ENCODE measurements around the gene FABP3. TPM values are rescaled to one million over a fixed set of nuclear protein-coding genes. Genes with fewer than 3 reads are reported as not detected.

The FABP3 gene
- total RNA-seq, 1 donor from 2014 or later: 601 TPM

DNA sequence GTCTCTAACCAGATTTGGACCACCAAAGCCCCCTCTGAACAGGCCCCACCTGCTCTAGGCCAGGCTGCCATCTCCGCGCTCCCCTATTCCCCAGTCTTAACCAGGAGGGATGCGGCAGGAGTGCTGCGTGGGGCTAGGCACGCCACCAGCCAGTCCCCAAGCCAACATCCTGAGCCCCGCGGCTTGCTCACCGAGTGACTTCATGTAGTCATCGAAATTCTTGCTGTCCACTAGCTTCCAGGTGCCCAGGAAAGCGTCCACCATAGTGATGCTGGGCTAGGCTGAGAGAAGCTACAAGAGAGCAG lies 173 bp downstream of the FABP3 start:
- no peak for DNase-seq (ENCODE audit: low read depth)

DNA sequence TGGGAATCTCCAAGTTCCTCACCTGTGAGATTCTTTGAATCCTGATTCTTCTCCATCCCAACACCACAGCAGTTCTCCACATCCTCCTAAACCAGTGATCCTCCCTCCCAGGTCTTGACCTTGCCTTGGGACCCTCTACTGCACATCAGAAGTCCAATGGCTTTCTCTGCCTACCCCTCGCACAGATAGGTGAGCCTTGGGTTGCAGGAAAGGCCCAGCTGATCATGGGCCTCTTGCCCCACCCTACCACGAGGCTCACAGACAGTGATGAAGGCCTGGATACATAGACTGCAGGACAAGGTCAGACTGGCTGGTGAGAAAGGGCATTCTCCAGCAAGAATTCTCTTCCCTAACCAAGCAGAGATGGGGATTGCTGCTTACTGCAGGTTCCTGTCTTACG lies 825 bp downstream of the FABP3 start:
- DNase-seq (ENCODE audit: low read depth): no peak

GRCh38 chr1:31371121-31371959 lies 1.5 kb downstream of the FABP3 start:
- no peak for DNase-seq (ENCODE audit: low read depth)

- no peak for DNase-seq (ENCODE audit: low read depth)
Observed at GRCh38 chr1:31370565-31370964, 2.3 kb downstream of the FABP3 start.

GRCh38 chr1:31370021-31370420 lies 2.9 kb downstream of the FABP3 start:
- DNase-seq (ENCODE audit: low read depth): no peak

DNA sequence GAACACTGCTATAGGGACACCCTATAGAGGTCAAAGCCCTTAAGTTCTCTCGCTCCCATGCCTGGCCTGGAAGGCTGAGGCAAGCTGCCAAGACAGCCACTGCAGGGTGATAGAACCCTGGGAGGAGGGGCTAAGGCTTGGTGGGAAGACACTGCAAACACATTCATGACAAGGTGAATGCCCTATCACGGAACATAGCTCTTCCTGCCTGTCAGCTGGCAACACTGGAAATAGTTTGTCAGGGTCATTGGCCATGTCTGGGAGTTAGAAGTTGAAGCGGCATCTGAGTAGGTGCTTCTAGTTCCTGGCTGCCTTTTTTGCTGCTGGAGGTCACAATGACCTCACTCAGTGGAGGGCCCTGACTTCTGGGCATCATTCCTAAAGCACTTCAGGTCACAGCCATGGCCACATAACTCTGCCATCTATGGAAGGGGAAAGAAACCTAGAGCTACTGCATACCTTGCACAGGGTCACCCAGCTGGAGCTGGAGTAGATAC lies 4.2 kb downstream of the FABP3 start:
- no peak for DNase-seq (ENCODE audit: low read depth)

DNA sequence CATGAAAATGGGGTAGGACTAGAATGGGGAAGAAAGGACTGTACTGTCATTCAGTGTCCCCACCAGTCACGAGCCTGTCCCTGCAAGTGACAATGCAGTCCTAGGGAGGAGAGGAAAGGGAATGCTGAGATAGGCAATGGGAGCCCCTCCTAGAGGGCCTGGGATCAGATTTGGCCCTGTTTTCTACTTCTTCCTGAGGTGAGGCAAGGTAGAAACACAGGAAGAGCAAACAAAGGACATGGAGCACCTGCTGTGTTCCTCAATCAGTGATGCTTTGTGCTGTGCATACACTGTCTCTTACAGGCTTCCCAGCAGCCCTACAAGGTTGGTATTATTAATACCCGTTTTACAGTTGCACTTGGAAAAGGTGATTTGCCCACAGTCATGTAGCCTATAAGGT lies 6.1 kb downstream of the FABP3 start:
- no peak for DNase-seq (ENCODE audit: low read depth)

- no peak for DNase-seq (ENCODE audit: low read depth)
Observed at GRCh38 chr1:31364561-31365250, 8.2 kb downstream of the FABP3 start.

GRCh38 chr1:31362032-31362431 lies 10.8 kb downstream of the FABP3 start:
- no peak for DNase-seq (ENCODE audit: low read depth)

DNA sequence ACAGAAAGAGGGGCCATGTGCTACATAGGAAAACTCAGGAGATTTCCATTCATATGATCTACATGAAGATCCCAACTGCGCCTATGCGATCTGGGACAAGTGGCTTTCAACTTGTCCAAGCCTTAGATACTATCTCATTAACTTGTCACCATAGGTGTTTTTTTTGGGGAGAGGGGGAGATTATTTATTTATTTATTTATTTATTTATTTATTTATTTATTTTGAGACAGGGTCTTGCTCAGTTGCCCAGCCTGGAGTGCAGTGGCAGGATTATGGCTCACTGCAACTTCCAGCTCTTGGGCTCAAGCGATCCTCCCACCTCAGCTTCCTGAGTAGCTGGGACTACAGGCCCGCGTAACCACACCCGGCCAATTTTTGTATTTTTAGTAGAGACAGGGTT lies 11.3 kb downstream of the FABP3 start:
- no peak for DNase-seq (ENCODE audit: low read depth)

DNA sequence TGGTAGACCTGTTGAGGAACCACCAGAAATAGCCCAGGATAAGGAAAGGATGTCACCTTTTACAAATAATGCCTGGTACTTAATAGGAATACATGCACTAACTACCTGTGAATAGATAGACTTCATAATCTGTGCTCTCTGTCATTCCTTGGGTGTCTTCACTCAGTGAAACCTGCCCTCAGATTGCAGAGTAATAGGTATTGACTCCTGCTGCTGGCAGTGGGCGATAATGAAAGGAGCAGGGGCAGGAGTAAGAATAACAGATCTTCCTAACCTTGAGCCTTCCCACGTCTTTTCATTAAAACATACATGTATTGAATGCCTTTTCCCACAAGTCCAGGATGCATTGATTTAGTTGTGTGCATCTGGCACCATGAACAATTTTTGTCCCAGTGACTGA lies 16.4 kb downstream of the FABP3 start:
- no peak for DNase-seq (ENCODE audit: low read depth)

GRCh38 chr1:31354283-31354682 lies 18.6 kb downstream of the FABP3 start:
- no peak for DNase-seq (ENCODE audit: low read depth)

DNA sequence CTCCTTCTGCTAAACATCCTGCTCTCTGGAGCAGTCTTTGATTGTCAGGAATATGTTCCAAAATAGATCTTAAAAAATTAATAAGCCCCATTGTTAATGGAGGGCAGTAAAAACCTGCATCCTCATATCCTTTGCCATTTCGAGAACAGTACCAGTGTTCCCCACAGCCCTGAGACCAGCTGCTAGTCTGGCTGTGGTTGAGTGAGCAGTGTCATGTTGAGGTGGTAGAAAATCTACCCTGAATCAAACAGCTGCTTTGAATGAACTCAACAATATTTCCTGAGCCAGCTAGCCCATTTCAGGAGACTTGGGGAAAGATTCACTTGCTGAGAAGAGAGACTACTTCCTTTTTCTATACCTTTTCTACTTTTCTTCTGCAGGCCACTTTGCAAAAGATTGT lies 24.4 kb downstream of the FABP3 start:
- peak; percentile 87 for DNase-seq (ENCODE audit: low read depth)

GRCh38 chr1:31346785-31347184 lies 26.1 kb downstream of the FABP3 start:
- DNase-seq (ENCODE audit: low read depth): no peak

DNA sequence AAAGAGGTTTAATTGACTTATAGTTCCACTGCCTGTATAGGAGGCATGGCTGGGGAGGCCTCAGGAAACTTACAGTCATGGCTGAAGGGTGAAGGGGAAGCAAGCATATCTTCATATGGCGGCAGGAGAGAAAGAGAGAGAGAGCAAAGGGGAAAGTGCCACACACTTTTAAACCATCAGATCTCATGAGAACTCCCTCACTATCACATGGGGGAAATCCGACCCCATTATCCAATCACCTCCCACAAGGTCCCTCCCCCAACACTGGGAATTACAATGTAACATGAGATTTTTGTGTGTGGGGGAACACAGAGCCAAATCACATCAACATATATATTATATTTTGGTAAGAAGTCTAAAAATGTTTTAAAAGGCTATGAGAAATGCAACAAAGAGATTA lies 27.2 kb downstream of the FABP3 start:
- no peak for DNase-seq (ENCODE audit: low read depth)

GRCh38 chr1:31344503-31344902 lies 28.4 kb downstream of the FABP3 start:
- no peak for DNase-seq (ENCODE audit: low read depth)

GRCh38 chr1:31336687-31337467 lies 36.0 kb downstream of the FABP3 start:
- DNase-seq (ENCODE audit: low read depth): no peak

DNA sequence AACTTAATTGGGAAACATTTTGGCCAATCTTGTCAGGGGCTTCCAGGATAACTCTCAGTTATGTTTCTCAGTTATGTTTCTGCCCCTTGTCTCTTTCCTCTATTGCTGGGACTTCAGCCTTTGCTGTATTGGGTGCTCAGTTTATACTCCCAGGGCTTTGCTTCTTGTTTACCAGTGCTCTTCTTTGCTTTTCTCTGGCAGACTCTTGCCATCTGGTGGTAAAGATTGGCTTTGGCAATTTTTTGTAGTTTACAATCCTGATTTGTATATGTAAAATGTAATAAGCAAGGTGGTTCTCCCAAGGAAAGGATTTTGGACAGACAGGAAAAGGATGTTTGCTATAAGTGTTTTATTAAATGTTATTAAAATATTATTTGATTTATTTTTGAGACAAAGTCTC lies 37.9 kb downstream of the FABP3 start:
- peak; percentile 35 for DNase-seq (ENCODE audit: low read depth)

GRCh38 chr1:31327381-31327780 lies 45.5 kb downstream of the FABP3 start:
- DNase-seq (ENCODE audit: low read depth): no peak

DNA sequence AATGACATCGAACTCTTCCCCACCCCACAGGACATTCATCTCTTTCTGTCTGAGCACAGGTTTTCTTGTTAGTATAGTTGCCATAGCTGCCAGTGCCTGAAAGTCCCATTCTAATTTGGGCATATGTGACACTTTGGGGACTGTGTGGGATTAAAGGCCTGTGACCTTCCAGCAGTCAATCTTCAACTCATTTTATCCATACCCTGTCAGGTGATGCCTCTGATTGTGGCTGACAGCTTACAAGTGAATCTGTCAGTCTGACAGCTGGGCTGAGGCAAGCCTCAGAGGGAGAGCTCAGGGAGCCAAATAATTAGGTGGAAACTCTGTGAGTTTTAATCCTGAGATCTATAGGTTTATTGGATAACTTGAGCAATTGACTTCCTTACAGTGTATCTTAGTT lies 46.4 kb downstream of the FABP3 start:
- peak; percentile 36 for DNase-seq (ENCODE audit: low read depth)

- DNase-seq (ENCODE audit: low read depth): no peak
Observed at GRCh38 chr1:31324992-31325391, 47.9 kb downstream of the FABP3 start.

DNA sequence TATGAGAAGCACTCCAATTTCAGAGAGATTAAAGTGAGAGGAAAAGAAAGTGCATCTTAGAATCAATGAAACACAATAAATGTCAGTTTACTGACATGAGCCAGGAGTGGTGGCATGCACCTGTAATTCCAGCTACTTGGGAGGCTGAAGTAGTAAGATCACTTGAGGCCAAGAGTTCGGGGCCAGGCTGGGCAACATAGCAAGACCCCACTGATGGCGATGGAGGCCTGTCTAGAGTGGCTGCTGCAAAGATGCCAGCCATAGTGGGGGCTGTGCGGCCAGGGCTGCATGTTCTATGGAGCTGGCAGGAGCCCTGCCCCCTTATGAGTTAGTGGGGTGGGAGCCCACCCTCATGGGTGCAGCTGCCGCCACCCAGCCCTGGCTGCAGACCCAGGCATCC lies 48.8 kb downstream of the FABP3 start:
- no peak for DNase-seq (ENCODE audit: low read depth)
